GM21723 (cell line): Measurements from ENCODE around the gene H19.

ENCODE experiments used
- ATAC-seq: cut with Tn5 transposase; IDR thresholded peaks from one replicate; pipeline ENCODE4 v1.9.1; 2021; ENCODE audit warnings: mild to moderate bottlenecking, moderate library complexity; ENCODE audit not compliant: unreplicated experiment

Gene H19

DNA sequence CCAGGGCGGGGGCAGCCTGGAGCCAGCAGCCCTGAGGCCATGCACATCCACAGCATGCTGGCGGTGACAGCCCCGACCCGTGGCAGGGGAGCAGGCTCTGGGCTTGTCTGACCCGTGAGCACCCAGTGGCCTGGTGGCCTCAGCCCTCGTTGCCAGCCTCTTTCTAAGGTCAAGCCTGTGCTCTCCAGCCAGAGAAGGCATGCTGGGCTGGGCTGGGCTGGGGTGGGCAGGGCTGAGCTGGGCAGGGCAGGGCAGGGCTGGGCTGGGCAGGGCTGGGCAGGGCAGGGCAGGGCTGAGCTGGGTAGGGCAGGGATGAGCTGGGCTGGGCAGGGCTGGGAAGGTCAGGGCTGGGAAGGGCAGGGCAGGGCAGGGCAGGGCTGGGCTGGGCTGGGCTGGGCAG lies 10.6 kb downstream of the H19 start:
- no peak for ATAC-seq

DNA sequence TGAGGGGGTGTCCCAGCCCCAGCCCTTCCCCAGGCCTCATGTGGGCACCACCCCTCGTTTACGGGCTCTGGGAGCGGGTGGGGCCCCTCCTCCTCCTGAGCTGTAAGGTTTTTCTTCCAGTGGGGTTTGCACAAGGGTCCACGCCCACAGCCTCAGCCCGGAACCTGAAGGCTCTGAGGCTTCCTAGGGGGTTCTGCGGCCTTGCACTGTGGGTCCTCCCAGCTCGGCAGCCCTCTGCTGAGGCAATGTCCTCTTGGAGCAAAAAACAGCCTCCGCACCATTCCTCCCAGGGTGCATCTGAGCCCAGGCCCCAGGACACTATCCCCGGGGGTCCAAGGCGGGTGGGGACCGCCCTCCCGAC lies 14.1 kb downstream of the H19 start:
- ATAC-seq, result no peak

DNA sequence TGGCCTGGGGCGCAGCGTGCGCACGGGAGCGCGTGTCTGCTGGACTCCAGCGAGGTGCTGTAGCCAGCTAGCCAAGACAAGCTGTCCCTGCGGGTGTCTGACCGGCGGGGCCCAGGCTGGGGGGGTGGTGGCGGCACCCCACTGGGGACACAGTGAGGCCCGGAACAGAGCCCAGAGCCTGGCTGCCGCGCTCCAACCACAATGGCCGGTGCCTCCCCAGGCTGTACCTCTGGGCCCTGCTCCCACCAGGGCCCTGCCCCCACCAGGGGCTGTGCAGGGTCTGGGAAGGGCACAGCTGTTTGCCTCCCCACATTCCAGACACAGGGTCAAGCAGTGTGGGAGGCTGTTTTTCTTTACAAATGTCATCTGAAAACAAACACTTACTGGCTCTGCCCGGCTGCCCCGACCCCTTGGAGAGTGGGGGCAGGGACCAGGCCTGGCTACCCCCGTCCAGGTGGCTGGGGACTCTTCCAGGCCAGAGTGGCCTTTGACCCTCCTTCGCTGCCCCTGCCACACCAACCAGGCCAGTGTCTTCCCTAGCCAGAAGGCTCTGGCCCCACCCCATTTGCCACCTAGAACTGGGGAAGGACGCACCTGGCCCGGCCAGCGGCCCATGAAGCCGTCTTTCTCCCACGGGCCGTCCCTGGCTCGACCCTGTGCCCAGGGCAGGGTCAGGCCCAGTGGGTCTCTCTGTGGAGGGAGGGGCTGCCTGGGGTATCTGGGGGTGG lies 14.6 kb downstream of the H19 start:
- no peak for ATAC-seq

DNA sequence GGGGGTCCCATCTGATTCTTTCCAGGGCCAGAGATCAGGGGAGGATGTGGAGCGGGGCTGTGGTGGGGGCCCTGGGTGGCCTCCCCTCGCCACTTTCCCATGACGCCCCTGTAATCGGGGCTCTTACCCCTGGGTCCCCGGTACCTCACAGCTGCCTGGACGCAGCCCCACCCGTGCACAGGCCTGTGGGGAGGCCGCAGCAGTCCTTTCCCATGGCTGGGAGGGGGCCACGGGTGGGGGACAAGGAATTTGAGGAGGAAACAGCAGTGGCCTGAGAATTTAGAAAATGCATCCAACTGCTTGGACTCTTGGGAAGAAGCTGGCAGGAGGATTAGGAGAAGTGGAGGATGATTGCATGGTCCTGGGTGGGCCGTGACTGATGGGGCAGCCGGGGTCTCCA lies 18.0 kb downstream of the H19 start:
- no peak for ATAC-seq

DNA sequence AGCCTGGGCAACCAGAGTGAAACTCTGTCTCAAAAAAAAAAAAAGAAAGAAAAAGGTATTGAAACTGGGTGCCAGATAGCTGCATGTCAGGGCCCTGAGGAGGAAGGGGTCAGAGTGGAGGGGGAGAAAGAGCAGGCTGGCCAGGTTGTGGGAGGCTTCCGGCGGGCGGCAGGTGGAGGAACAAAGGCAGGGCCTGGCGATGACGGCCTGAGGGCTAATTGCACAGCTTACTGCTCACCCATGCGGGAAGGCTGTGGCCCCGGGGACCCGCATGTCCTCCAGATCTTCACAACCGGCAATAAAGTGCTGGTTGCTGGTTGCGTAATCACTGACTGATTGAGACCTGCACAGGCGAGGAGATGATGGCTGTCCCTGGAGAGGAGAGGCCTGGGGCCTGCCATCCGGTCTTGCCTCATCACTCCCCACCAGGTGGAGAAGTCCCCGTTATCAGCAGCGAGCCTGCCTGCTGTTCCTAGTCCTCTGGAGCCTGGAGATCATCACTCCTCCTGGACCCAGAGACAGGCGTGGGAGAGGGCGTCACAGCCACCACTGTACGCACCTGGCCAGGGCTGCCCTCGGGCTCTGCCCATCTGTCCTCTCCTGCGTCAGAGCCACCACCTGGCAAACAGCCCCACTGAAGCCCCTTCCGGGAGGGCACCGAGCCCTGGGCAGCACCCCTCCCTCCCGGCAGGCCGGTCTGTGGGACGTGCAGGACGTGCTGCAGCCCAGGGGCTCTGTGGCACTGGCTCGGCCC lies 18.7 kb downstream of the H19 start:
- ATAC-seq, result no peak

DNA sequence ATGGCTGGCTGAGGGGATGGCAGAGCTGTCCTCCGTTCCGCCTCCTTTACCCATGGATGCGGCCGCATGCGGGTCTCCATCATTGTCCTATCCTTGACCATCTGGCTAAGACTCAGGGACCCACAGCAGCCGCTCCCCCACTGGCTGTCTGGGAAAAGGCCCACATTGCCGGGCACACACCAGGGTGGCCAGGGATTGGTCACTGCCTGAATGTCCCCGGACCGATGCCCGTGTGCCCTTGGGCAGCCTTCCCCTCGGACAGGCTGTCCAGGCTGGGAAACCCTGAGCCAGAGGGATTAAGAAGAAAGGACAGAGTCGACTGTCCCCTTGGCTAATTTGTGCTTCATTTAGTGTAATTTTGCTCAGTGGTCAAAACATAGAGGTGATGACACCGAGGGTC lies 22.5 kb downstream of the H19 start:
- ATAC-seq, result no peak

DNA sequence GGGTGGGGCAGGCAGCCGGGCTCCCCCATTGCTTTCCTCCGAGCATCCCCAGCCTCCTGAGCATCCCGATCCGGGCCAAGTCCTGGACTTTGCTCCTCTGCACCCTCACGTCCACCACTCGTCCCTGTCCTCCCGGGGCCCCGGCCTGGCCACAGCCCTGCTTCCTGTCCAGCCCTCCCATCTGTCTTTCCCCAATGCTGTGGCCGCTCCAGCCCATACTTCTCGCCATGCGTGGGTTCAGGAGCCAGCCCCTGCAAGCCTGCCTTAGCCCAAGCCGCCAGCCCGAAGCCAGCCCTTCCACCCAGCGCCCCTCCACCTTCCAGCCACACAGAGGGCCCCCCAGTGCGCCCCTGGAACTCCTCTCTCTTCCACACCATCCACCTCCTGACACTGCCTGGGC lies 26.7 kb downstream of the H19 start:
- ATAC-seq, result no peak

DNA sequence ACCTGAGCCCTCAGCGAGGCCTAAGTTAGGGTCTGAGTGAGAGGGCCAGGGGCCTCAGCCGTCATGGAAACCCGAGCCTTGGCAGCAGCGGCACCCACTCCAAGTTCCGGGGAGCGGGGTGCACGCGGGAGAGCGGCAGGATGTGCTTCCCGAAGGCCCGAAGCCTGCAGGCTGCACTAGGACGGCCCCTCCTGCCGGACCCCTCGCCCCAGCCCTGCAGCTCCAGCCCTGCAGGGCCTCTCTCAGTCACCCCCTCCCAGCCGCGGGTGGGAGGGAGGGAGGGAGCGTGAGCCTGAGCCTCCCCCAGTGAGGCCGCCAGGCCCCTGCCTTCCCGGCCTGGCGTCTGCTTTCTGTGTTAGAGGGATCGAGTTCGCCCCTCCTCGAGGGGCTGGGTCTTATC lies 27.9 kb downstream of the H19 start:
- ATAC-seq, result no peak

DNA sequence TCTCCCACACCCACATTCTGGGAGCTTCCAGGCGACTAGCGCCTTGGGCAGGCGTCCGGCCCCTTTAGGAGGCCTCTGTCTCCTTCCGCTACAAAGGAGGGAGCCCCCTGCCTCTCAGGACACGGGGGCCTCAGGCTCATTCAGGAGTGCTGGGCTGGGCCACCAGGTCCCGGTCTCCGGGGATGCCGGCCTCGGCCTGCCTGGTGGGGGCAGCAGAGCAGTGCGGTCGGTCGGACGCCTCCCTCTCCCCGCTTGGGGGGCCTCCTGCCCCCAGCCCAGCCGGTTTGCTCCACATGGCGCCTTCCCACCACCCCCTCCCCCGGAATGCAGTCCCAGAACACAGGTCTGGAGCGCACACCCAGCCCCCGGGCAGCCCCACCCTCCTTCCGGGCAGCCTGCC lies 28.6 kb downstream of the H19 start:
- ATAC-seq, result no peak

DNA sequence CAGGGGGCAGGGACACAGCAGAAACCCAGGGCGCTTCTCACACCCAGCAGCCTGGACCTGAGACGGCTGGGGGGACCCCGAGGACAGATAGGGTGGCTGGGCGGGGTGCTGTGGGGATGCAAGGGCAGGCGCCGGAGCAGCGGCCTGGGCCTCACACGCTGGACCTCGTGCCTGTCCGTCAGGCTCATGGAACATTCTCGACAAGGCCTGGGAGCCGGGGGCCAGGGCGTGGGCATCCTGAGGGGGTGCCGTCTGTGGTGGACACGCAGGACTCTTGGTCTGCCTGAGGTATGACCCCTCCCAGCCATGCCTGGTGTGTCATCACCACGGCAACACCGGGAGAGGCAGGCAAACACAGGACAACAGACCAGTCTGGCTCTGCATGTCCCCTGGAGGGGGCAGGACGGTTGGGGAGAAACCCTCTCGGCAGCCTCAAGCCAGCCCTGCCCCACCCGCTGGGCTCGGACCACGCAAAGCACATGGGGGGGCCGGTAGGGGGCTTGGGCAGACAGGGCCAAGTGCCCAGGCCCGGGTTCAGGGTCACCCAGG lies 29.1 kb downstream of the H19 start:
- ATAC-seq, result no peak

DNA sequence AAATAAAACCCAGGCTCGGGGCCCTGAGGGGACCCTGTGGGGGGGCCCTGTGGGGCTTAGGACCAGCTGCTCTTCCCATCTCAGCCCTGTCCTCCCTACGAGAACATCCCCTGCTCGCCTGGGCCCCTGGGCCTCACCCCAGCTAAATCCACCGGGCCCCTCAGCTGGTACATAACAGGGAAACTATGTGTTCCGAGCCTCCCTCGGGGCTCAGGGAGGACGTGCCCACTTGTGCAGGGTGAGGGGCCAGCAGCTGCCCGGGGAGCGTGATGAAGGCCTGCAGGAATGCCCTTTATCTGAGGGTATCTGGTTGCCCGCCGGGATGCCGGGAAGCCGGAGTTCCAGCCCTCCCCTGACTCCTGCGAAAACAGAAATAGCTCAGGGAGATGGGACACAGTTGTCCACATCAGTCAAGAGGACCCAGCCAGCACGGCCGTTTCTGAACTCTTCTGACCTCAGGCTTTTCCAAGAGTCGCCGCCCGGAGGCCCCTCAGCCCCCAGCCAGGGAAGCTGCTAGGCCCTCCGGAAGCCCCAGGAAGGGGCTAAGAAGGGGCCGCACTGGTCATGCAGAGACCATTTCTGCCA lies 29.9 kb downstream of the H19 start:
- no peak for ATAC-seq

DNA sequence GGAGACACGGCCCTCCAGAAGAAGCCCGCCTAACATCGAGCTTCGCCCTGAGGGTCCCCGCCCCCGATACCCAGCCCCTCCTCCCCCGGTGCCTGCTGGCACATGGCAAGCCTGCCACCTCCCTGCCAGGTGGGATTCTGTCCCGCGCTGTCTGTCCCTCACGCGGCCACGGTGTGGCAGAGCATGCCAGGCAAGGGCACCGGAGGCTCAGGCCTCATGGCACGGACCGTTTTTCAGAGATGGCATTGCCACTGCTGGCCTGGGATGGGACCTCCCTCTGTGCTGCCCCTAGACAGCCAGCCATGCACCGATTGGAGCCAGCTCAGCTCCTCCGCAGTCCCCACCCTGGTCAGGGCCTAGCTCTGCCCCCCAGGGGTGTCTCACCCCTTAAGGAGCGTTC lies 31.1 kb downstream of the H19 start:
- ATAC-seq, result no peak

DNA sequence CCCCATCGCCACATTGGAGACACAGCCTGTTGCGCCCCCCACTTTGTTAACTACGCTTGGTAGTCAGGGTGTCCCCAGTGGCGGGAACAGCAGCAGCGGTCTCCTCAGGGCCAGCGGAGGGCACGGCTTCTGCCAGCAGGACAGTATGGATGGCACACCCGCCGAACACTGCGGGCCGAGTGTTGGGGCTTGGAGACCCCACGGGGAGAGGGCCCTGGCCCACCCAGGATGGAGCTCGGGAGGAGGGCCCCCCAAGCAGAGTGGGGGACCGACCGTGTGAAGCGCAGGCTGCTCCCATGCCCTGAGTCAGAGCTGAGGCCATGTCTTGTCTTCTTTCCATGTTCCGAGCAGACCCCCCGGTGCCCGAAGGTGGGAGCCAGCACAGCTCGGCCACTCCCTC lies 32.7 kb downstream of the H19 start:
- ATAC-seq, result no peak

DNA sequence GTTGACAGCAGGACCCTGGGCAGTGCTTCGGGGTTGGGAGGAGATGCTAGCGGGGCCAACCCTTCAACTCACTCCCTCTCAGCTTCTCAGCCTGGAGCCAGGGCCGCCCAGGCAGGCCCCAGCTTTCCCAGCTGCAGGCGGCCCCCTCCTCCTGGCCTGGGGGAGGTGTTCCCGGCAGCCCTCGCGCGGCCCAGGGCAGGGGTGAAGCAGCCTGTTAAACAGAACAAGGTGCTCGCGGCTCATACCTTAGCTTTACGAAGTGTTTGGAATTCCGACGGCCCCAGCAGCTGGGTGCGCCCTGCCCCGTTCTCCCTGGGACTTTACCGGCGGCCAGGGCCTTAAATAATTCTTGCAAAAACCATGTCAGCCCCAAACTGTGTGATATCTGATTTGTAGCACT lies 33.3 kb downstream of the H19 start:
- ATAC-seq, result no peak

DNA sequence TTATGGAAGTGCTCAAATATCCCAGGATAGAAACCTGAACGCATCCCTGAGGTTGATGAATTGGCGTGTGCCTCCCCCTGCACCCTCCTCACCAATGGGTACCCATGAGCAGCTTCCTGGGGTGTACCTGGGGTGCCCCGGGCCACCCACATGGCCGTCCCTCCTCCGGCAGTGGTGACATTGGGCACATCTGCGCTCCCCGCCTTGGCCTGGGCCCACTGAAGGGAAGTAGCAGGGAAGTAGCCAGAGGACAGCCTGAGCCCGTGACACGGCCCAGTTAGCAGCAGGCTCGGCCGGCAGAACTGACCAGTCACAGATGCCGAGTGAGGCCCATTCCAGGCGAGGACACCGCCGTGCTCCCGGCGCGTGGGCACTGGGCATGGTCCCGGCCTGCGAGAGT lies 33.8 kb downstream of the H19 start:
- ATAC-seq, result no peak

DNA sequence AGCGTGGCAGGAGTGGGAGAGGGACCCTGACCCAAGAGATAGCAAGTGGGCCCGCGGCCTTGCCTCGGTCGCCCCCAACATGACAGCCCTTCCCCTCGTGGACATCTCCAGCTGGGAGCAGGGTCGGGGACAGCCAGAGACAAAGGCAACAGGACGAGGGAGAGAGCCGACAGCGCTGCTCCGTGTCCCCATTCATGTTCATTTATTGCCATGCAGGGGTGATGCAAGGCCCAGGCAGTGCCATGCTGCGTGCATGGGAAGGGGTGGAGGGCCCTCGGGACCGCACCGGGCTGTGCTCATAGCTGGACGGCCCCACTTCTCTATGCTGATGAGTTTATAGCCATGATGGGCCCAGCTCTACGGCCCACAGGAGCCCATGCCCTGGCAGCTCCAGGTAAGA lies 37.9 kb downstream of the H19 start:
- no peak for ATAC-seq

DNA sequence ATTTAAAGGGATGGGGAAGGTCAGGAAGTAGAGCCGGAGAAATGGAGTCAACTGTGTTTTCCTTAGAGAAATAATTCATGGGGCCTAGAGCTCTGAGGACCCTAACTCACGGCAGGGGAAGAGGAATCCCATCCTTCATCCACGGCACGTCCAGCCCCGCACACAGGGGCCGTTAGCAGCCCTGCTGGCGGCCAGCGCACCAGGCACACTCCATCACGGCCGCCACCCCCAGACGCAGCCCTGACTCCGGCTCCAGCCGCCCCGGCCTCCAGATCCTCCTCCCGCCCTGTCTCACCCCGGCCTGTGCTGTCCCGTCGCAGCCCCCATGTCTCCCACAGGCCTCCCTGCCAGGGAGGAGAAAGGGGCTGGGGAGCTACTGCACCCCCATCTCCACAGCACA lies 39.3 kb downstream of the H19 start:
- ATAC-seq, result no peak

DNA sequence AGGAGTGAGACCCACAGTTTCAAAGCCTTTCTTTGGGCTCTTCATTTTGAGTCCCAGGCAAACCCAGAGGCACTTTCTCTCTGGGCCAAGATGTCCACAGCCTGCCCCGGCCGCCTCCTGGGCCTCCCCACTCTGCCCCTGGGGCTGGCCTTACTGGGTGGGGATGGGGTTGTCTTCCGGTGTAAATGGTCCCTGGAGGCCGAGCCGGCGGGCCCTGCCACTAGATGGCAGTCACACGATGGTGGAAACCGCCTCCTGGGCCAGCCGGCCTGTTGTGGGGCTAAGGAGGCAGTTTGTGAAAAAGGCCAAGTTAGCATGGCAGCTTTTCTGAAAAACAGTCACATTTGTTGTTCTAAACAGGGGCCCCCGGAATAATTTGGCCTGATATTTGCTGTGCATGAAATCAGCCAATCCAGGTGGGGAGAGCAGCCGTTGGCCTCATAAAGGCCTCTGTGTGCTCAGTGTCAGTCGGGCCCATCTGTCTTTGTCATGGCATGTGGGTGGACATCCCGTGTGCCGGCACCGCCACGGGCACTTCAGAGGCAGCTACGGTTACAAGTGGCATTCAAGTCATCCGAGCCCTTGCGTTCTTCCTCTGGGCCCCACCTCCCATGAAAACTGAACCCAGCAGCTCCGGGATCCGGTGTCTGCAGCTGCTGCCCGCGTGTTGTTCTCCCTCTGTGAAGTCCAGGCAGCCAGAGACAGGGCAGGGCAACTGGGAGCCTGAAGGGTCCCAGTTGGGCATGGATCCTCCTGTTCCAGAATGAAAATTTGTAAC lies 44.0 kb downstream of the H19 start:
- no peak for ATAC-seq

DNA sequence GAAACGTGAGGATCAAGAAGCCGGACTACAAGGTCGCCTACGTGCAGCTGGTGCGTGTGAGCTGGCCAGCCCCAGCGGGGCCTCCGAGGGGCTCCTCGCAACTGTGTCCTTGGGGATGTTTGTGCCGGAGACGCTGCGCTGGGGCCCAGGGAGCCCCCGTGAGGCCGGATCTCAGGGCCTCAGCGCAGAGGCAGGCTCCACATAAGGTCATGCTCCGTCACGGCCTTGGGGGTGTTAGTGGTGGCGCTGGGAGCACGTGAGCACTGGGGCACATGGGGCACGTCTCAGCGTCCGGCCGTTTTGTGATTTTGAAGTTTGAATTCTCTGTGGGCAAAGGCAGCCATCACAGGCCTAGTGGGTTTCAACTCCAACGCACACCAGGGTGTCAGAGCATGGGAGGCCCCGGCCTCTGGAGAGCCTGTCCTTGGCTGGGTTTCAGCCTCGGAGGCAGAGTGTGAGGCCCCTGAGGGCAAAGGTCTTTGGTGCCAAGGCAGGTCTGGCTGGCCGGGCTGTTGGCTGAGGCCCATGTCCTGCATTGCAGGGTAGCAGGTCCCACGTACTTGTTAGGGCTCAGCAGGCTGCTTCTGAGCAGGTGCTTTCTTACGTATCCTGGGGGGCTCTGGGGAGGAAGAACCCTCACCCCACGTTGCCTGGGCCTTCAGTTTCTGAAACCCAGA lies 44.7 kb downstream of the H19 start:
- ATAC-seq, result no peak

DNA sequence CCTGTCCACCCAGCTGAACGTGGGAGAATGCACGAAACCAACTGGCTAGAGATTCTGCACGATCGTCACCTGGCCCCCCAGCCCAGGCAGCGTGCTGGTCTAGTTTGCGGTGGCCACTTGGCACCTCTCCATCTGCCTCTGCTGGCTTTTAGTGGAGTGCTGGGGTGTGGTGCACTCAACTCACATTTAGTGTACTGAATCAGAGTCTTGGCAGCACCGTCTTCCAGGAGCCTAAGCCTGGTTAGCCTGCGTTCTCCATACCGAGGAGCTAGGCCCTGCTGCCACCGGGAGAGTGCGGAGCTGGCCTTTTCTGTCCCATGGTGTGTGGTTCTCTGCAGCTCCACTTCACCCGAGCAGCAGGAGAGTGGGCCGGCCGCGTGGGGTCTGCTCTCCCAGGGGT lies 47.7 kb downstream of the H19 start:
- ATAC-seq, result no peak

DNA sequence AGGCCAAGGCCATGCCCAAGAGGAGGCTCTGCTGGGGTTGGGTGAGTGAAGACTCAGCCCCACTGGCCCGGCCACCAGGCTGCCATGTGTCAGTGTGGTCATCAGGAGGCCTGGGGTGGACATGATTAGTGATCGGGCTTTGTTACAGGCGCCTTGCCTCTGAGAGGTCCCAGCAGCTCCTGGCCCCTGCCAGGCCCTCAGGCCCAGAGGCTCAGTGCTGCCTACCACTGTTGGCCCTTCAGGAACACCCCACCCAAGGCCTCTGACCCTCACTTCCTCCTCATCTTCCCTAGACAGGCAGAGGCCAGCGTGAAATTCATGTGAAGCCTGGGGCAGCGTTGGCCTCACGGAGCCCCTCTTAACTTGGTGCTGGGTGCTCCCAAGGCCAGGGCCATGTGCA lies 48.3 kb downstream of the H19 start:
- ATAC-seq, result no peak
